ENCODE results near the gene FAR1.
"Not testable (repeated sequence)": the region's sequence is repeated elsewhere in the genome, so short reads cannot be mapped to it uniquely, and the experiment has no call there.

Gene FAR1

DNA sequence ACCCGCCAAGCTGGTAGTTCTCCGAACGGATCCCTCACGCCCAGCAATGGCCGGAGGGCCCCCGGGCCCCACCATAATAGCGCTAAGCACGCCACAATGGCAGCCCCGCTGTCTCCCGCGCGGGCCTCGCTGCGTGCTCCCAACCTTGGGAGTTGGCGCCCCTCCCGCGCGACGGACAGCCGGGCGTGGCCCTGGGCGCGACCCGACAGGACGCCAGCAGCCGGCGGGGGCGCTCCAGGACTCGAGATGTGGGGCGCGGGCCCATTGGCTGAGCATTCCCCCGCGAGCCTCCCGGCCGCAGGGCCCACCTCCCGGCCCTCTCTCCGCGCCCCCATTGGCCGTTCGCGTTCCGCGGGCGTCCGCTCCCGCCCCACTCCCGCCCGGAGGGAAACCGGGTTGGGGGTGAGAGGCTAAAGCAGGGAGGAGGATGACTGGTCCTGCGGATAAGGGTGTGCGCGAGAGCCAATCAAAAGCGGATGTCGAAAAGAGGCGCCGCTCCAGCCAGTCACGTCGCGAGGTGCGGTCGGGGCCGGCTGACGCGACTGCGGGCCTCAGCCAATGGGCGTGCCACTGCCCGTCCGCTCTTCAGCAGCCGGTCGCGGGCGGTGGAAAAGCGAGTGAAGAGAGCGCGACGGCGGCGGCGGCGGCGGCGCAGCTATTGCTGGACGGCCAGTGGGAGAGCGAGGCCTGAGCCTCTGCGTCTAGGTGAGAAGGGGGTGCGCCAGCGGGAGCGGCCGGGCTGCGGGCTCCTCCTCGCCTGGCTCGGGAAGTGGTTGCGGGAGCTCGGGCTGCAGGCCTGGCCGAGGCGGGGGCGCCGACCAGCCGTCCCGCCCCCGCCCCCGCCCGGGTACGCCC lies at the start of gene FAR1:
TSS of gene FAR1 (plus strand) at position 567 of the 855 bp plus-strand sequence. CDS start 26,098 bp downstream, outside the sequence.
- DNase-seq (ENCODE audit: low read depth, low spot score), result peak; percentile 94

DNA sequence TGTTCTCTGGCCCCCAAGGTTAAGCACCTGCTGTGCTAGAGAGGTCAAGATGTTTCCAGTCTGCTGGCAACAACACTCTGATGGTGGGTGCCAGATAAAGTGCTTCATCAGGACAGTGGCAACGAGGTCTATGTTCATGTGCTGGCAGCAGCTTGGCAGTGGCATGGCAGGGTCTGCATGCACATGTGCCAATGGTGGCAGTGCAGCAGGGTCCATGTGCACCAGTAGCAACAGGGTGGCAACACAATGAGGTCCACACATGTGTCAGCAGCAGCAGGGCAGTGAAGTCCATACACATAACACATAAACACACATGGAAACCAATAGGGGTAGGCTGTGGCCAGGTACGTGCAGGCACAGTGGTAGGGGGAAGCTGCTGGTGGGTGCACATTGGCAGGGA lies 48.4 kb upstream of the FAR1 start:
- no peak for DNase-seq (ENCODE audit: low read depth, low spot score)

- not testable (repeated sequence) for DNase-seq (ENCODE audit: low read depth, low spot score)
These were observed 41.6 kb upstream of the FAR1 start for GRCh38 chr11:13626818-13627217.

GRCh38 chr11:13628634-13629033 lies 39.8 kb upstream of the FAR1 start:
- not testable (repeated sequence) for DNase-seq (ENCODE audit: low read depth, low spot score)

DNA sequence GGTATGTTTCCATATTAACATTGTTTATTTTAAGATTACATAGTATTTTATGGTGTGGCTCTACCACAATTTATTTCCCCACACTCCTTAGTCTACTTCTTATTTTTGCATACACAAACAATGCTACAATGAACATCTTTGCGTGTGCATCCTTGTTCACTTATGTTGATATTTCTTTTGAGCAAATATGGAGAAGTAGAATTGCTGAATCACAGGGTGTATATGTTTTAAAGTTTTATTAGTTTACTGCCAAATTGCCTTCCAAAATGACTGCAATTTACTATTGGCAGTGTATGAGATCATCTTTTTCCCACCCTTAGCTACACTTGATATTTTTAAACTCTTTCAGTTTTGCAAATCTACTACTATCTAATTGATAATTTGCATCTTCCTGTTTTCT lies 38.7 kb upstream of the FAR1 start:
- no peak for DNase-seq (ENCODE audit: low read depth, low spot score)

DNA sequence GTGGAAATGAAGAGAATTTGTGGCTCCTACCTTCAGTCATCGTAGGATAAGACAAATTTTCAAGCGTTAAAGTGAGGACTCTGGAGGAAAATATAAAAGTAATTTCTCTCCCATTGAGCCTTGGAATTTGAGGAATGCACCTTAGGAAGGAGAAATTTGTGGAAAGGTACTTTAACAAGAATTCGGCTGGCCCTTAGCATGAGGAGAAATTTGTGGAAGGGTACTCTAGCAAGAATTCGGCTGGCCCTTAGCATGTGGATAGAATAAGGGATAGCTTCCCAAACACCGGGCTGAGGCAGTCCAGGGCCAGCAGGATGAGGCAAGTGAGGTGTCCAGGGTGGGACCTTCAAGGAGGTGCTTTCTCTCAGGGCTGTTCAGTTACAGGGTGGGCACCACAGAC lies 33.2 kb upstream of the FAR1 start:
- no peak for DNase-seq (ENCODE audit: low read depth, low spot score)

GRCh38 chr11:13635804-13636203 lies 32.7 kb upstream of the FAR1 start:
- no peak for DNase-seq (ENCODE audit: low read depth, low spot score)

DNA sequence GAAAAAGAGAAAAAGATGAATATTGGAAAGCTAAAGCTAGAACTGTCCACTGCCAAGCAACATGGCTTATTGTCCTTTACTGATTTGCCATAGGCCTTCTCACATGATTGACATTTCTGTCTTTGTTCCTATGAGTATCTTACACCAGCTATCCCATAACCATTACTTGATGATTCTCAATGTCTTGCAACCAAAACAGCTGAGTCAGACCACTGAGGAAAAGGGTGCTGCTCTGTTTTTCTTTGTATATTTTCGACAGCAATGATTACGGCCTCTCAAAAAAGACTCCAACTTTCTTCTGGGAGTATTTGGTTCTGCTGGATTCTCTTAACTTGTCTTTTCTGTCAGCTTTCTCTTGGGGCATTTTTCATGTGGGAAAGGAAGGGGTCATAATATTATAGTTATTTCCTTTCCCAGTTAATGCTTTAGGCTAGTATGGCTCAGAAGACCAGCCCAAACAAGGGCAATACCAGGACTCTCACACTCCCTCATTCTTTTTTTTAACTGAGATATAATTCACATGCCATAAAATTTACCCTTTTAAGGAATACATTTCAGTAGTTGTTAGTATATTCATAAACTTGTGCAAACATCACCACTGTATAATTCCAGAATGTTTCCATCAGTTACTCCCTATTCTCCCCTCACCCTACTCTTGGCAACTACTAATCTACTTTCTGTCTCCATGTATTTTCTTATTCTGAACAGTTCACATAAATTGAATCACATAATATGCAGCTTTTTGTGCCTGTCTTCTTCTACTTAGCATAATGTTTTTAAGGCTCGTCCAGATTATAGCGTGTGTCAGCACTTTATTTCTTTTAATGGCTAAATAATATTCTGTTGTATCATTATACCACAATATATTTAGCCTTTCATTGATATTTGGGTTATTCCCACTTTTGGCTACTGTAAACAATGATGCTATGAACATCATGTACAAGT lies 31.1 kb upstream of the FAR1 start:
- no peak for DNase-seq (ENCODE audit: low read depth, low spot score)

- DNase-seq (ENCODE audit: low read depth, low spot score), result no peak
These were observed 30.0 kb upstream of the FAR1 start for GRCh38 chr11:13638422-13638821.

DNA sequence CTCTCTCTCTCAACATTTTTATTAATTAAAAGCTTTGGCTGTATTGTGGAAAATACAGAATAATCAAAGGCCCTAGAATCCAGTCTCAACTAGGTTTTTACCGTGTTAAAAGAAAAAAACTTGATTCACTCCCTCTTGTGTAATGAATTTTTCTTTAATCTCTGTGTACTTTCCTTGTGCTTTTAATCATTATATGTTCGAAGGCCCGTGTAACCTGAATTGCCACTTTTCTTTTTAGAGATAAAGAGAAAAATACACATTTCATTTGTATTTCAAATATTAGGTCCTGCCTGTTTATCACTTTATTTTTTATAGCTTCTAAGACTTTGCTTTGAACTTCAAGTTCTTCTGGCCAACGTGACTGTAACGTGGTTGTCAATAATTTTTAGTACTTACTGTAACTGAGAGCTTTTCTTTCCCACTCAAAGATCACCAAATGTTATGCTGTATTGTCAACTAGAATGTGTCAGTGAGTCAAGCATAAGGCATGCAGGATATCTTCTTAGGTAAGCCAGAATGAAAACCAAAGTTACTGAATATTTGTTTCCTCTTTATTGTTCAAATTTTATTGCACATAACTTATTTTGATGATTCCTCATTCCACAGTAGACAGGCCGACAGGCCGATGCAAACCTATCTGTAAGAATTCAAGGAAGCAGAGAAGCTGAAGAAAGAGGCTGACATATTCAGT lies 23.3 kb upstream of the FAR1 start:
- DNase-seq (ENCODE audit: low read depth, low spot score), result no peak

DNA sequence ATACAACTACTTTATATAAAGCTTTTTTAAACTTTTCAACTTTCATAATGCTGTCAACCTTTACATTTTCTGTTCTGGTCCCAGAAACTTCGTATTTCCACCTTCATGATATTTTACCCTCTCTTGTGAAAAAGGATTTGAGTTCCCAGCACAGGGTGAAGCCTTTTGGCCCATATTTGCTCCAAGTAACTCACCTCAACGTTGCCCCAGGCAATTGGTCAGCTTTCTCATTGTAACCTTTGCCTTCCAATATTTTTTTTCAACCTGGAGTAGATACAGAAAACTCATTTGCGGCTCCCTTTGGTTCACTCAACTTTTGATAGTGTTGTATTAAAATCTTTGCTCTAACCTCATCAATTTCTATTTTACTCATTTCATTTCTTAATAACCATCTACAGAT lies 21.1 kb upstream of the FAR1 start:
- DNase-seq (ENCODE audit: low read depth, low spot score), result no peak

GRCh38 chr11:13649619-13650018 lies 18.8 kb upstream of the FAR1 start:
- no peak for DNase-seq (ENCODE audit: low read depth, low spot score)

GRCh38 chr11:13651515-13651914 lies 17.0 kb upstream of the FAR1 start:
- not testable (repeated sequence) for DNase-seq (ENCODE audit: low read depth, low spot score)

- no peak for DNase-seq (ENCODE audit: low read depth, low spot score)
These were observed 7.3 kb upstream of the FAR1 start for GRCh38 chr11:13661074-13661623.

DNA sequence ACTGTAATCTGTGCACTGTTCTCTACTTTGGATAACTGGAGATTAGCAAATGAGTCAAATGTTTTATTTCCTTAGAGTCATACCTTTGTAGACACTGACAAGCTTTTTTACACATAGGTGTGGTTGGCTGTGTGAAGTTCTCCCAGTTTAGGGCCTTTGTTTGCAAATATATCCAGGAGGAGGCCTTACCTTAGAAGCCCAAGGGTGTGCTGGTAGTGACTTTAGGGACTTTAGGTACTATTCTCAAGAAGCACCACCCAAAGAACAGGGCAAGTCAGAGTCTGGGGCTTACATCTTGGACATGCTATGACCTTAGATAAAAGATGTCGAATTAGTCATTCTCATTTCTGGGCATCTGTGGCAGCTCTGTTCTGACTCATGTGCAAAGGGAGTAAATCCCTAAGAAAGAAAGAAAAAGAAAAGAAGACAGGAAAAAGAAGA lies 4.8 kb upstream of the FAR1 start:
- DNase-seq (ENCODE audit: low read depth, low spot score), result no peak

GRCh38 chr11:13664351-13664750 lies 4.1 kb upstream of the FAR1 start:
- DNase-seq (ENCODE audit: low read depth, low spot score), result no peak

- no peak for DNase-seq (ENCODE audit: low read depth, low spot score)
These were observed 1.8 kb upstream of the FAR1 start for GRCh38 chr11:13666708-13667107.

DNA sequence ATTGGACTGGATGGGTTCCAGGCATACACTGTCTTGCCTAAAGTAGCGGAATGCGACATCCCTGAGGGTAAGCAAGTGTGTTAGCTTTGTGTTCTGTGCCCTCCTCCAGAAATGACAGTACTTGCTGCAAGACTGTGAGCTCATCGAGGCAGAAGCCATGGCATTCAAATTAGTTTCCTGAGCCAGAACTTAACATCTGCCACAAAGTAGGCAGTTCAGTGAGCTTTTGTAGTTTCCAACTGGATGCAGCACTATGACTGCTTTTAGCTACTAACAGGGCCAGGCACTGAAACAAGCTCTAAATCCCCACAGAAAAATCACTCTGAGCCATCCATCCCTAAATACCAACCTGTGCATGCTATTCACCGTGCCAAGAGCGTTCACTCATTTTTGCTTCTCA lies 1.2 kb upstream of the FAR1 start:
- no peak for DNase-seq (ENCODE audit: low read depth, low spot score)

GRCh38 chr11:13667795-13668101 lies 720 bp upstream of the FAR1 start:
- DNase-seq (ENCODE audit: low read depth, low spot score), result no peak

GRCh38 chr11:13668957-13669521 lies 571 bp downstream of the FAR1 start:
- DNase-seq (ENCODE audit: low read depth, low spot score), result peak; percentile 19

Data from activated CD4-positive, CD25-positive, alpha-beta regulatory T cell treated with anti-CD3 and anti-CD28 coated beads, Interleukin-2, amount 50 U/mL, for 16 hours (primary cell).